Gastroesophageal sphincter (tissue), 3 donors: ENCODE data around the gene GPR55.

ENCODE experiments used
- CTCF ChIP-seq, 4 experiments: fragments of 200-600 bp in 2 of 4; fragments of 450-650 bp in 2 of 4; sonication (generic) in 1 of 4; IDR thresholded peaks; one replicate each; pipeline ENCODE4 v1.5.1; 2017 to 2019; ENCODE audit warnings: antibody characterized with exemption in 4 of 4, mild to moderate bottlenecking in 2 of 4, moderate library complexity in 2 of 4
- POLR2AphosphoS5 ChIP-seq: sonication (generic); formaldehyde crosslinking; IDR thresholded peaks from one replicate; pipeline ENCODE4 v1.6.1; 2017; ENCODE audit warnings: antibody characterized with exemption

DNA sequence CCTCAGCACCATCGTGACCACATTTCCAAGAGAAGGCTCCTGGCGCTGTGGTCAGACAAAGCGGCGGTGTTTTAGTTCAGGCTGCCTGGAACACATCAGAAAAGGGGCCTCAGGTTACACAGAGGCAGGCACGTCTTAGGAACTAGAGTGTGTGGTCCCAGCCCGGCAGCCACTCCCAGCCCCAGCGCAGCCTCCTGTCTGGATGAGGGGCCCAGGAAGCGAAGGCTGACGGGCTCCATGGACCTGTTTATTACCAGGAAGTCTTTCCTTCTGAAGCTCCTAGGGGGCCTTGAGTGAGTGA is 10.0 kb upstream of the GPR55 start:
- TF ChIP-seq CTCF (IDR thresholded peaks at IDR 0.05) (no peak), POLR2AphosphoS5 (no peak)
